Measurements from ENCODE around the gene PHACTR4.
"Not testable (repeated sequence)": the region's sequence is repeated elsewhere in the genome, so short reads cannot be mapped to it uniquely, and the experiment has no call there.

The PHACTR4 gene

GRCh38 chr1:28505406-28506187, 136.1 kb downstream of the PHACTR4 start, which contains the start of gene RCC1:
RCC1 (plus strand) TSS chr1:28506043; CDS start chr1:28529867, 23,824 bp downstream.
- DNase-seq: peak; percentile 97

- no peak for DNase-seq
Measured at GRCh38 chr1:28506907-28507246, 137.3 kb downstream of the PHACTR4 start.

GRCh38 chr1:28507247-28507645, 137.7 kb downstream of the PHACTR4 start:
- DNase-seq: peak; percentile 33

- DNase-seq: no peak
Measured at GRCh38 chr1:28507646-28508434, 138.3 kb downstream of the PHACTR4 start.

GRCh38 chr1:28508435-28508754, 138.9 kb downstream of the PHACTR4 start:
- DNase-seq: no peak

- DNase-seq: peak; percentile 41
Measured at GRCh38 chr1:28509705-28510272, 140.2 kb downstream of the PHACTR4 start.

- DNase-seq: peak; percentile 57
Measured at GRCh38 chr1:28510273-28510969, 140.9 kb downstream of the PHACTR4 start.

- DNase-seq: no peak
Measured at GRCh38 chr1:28510970-28511440, 141.5 kb downstream of the PHACTR4 start.

GRCh38 chr1:28512058-28512611, 142.6 kb downstream of the PHACTR4 start:
- no peak for DNase-seq

- DNase-seq: not testable (repeated sequence)
Measured at GRCh38 chr1:28514445-28514933, 144.9 kb downstream of the PHACTR4 start.

- DNase-seq: no peak
Measured at GRCh38 chr1:28516518-28516956, 147.0 kb downstream of the PHACTR4 start.

- no peak for DNase-seq
Measured at GRCh38 chr1:28517649-28517999, 148.1 kb downstream of the PHACTR4 start.

- peak; percentile 90 for DNase-seq
Measured at GRCh38 chr1:28518000-28518744, 148.6 kb downstream of the PHACTR4 start.

GRCh38 chr1:28518745-28519341, 149.3 kb downstream of the PHACTR4 start:
- peak; percentile 73 for DNase-seq

GRCh38 chr1:28519946-28520725, 150.6 kb downstream of the PHACTR4 start:
- DNase-seq: no peak

- DNase-seq: not testable (repeated sequence)
Measured at GRCh38 chr1:28520796-28521195, 151.3 kb downstream of the PHACTR4 start.

- DNase-seq: no peak
Measured at GRCh38 chr1:28521502-28522164, 152.1 kb downstream of the PHACTR4 start.

GRCh38 chr1:28522537-28522936, 153.0 kb downstream of the PHACTR4 start:
- DNase-seq: not testable (repeated sequence)

GRCh38 chr1:28525002-28525642, 155.6 kb downstream of the PHACTR4 start:
- DNase-seq: not testable (repeated sequence)
